GM19351 (cell line): Measurements from ENCODE around the gene PLCL1.

Source experiments
- ATAC-seq: cut with Tn5 transposase; IDR thresholded peaks from one replicate; pipeline ENCODE4 v1.9.1; 2021; ENCODE audit warnings: mild to moderate bottlenecking, moderate library complexity; ENCODE audit not compliant: unreplicated experiment

PLCL1 gene

GRCh38 chr2:197852108-197852507, 47.7 kb downstream of the PLCL1 start:
- no peak for ATAC-seq

DNA sequence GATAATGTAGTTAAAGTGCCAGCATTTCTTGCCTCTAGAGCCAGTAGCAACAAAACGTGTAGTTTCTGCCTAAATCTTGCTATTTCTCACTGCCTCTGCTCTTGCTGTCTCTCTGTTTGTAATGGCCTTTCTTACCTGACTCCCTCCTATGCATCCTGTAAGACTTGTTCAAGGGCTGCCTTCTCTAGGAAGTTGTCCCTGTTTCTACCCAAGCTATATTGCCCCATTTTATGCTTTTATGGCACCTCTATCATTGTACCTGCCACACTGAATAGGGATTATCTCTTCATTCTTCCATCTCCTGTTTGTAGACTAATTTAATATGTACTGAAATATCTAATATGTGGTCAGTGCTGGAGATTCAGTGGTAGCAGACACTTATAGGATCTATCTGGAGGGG, 49.2 kb downstream of the PLCL1 start:
- ATAC-seq, result no peak

GRCh38 chr2:197857476-197858107, 53.2 kb downstream of the PLCL1 start:
- no peak for ATAC-seq

DNA sequence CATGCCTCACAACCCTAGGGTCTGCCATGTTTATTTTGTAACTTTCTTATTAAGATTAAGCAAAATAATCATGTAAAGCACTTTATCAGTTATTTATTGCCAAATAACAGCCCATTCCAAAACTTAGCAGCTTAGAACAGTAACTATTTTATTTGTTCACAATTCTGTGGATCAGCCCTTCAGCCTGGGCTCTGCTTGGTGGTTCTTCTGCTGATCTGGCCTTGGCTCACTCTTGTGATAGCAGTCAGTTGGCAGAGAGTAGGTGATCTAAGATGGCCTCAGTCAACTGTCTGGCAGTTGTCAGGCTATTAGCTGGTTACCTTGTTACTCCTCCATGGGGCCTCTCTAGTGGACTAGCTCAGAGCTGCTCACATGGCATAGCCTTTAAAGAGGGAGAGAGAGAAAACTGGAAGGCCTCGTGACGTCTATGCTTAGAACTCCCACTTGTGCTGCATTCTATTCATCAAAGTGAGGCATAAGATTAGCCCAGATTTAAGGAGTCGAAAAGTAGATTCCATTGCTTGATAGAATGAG, 54.3 kb downstream of the PLCL1 start:
- ATAC-seq, result no peak

DNA sequence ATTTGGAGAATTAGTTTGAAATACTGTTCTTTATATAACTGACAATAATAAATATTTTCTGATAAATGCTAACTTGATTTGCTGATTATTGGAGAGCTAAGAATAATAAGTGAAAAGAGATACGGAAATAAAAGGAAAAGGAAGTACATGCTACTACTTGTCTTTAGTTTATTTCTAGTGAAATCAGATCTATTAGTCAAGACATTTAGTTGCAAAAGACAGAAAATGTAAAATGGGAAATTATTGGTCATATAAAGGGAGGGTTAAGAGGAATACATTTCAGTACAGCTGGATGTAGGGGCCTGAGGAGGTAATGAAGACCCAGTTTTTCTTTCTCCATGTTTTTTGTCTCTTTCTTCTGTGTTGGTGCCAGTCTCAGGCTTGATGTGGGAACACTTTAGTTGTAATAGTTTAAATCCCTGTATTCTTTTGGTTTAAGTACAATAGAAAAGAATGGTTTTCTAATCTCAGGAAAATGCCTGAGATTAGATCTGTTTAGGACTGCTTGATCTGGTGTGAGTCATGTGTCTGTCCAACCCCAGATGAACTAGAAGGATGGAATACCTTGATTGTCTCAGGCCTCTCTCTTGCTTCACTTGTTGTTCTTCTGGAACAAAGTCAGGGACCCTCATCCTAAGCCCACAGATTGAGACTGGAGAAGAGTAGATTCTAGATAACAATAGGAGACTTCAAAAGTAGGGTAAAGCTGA, 58.0 kb downstream of the PLCL1 start:
- no peak for ATAC-seq

- ATAC-seq, result no peak
These were observed 59.4 kb downstream of the PLCL1 start for GRCh38 chr2:197863744-197864143.

- ATAC-seq, result no peak
These were observed 62.1 kb downstream of the PLCL1 start for GRCh38 chr2:197866455-197866854.

DNA sequence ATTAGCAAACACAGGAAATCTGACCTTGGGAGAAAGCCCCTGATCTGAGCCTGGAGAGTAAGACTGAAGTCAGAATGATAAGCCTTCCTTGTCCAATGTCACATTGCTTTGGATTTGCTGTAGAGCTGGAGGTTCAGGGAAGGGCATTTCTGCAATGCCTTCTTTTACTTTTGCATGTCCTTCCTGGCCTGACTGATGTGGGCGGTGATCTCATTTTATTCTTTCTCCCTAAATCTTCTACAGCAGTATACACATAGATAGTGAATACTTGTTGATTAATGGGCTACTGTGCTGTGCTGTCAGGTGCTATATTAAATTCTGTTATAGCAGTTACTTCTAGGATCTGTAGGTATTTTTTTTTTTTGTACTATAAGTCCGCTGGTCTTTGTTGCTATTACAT, 62.6 kb downstream of the PLCL1 start:
- no peak for ATAC-seq

- ATAC-seq, result no peak
These were observed 63.2 kb downstream of the PLCL1 start for GRCh38 chr2:197867624-197868023.

DNA sequence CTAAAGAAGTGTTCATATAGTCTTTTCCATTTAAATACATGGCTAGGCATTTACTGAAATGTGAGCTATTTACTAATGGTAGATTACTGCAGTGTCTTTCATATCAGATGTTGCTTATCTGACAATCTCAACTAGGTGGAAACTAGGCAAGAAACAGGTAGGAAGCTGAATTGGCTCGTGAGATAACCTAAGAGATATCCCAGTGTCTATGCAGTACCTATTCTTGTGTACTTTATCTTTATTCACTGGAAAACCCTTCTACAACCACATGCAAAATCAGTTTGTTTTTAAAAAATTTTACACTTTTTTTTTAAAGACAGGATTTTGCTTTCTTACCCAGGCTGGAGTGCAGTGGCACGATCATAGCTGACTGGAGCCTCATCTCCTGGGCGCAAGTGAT, 63.8 kb downstream of the PLCL1 start:
- no peak for ATAC-seq

GRCh38 chr2:197869041-197869440, 64.6 kb downstream of the PLCL1 start:
- no peak for ATAC-seq

DNA sequence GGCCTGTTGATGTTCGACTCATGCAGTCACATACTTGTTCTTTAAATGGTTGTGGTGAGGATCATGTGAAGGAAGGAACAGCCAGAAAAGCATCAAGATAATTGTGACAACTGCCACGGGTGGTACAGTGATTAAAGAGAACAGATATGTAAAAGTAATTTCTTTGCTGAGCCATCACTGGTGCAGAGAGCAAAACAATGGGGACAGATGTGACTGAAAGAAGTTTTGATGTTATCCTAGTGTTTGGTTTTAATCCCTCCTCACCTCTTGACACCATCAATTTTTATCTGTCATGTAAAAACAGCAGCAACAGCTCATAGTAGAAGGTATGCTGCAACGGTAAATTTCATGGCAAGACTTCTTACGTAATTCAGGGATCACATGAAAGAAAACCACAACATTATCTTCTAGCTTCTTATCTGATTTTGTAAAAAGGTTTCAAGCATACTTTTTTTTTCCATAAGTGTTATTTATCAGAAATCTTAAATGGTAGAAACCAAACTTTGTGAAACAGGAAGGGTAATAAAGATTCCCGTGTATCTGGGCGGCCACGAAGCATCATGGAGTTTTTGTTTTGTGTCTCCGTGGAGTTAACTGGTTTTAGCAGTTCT, 65.2 kb downstream of the PLCL1 start:
- ATAC-seq, result no peak

- no peak for ATAC-seq
These were observed 65.7 kb downstream of the PLCL1 start for GRCh38 chr2:197870137-197870536.

GRCh38 chr2:197871780-197872456, 67.5 kb downstream of the PLCL1 start:
- ATAC-seq, result no peak

DNA sequence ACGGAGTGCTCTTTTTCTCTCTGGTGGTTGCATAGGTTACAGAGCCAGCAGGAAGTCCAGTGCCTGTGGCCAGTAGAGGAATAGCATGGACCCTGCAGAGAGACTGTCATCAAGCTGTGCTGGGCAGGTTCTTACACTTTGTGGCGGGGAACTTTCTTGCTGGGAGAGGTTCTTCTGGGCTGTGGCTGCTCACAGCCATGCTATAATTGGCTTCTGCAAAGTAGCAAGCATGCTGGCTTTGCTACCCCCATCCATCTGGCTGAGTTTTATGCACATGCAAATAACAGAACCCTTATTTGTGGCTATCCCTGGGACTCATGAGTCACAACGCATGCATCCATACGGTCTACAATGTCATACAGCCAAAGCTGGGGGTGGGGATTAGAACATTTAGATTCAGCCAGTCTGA, 68.9 kb downstream of the PLCL1 start:
- no peak for ATAC-seq

DNA sequence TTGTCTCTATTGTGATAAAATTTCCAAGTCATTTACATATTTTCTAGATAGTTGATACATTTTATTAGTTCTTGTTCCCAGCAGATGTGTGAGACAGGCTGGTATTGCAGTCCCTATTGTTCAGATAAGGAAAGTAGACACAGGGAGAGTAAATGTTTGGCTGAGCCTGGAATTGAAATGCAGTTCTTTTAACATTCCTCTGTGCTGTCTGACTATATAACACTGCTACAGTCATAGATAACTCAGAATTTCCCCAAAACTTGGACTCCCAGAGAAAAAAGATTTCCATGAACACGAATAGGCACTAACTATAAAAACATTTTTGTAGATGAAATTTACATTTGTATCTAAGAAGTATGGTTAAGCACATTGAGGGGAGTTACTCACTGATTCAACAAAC, 71.4 kb downstream of the PLCL1 start:
- ATAC-seq, result no peak

DNA sequence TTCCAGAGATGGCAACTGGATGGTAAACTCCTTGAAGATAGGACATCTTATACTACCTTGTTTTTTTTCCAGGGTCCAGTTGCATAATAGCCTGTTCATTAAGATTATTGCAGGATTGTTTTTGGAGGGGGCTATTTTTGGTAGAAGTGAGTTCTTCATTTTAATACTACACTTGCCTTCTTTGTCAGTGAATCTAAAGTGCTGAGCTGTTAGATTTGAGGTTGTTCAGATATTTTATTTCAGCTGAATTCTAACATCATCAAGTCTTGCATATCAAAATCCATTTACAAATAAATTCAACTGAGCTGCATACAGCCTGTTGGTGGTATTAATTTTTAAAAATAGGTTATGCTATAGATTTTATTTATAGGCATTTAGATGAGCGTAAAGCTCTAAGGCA, 72.1 kb downstream of the PLCL1 start:
- ATAC-seq, result no peak

DNA sequence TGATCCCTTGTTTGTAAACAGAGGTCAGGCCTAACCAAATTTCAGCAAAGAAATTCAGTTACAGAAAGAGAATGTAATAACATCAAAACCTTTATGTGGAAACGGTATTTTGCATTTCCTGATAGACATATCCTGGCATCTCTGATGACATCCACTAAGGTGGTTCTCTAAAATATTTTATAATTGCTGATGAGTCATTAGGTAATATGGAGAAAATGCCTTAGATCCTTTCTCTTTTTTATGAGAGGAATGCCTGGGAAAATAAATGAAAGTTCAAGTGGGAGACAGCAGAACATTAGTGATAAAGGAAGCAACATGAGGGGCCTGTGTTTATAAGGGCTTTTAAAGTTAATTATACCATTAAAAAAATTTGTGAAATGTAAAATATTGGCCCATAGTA, 72.6 kb downstream of the PLCL1 start:
- no peak for ATAC-seq

- ATAC-seq, result no peak
These were observed 74.4 kb downstream of the PLCL1 start for GRCh38 chr2:197878792-197879191.

GRCh38 chr2:197879812-197880408, 75.5 kb downstream of the PLCL1 start:
- ATAC-seq, result no peak

- ATAC-seq, result no peak
These were observed 79.1 kb downstream of the PLCL1 start for GRCh38 chr2:197883354-197884032.
